NCI-H2227 treated with DMSO at 0.1 percent for 48 hours (cell line): ENCODE results near the gene PMEL.
A peak's percentile ranks its signal among the peaks of the same experiment; 100 is the strongest.
"Not testable (repeated sequence)": the region's sequence is repeated elsewhere in the genome, so short reads cannot be mapped to it uniquely, and the experiment has no call there.

Experiments
- DNase-seq: peaks from one replicate; lab custom pipeline; 2025; lab: John Stamatoyannopoulos, UW

PMEL gene

GRCh38 chr12:55965941-55966407, at the start of gene PMEL:
TSS of gene PMEL (minus strand) at chr12:55966042. CDS start at chr12:55966011, 31 bp downstream.
- no peak for DNase-seq

- DNase-seq, result no peak
Observed at GRCh38 chr12:56014205-56014604, 48.4 kb upstream of the PMEL start.

GRCh38 chr12:56013482-56013881, 47.6 kb upstream of the PMEL start:
- no peak for DNase-seq

GRCh38 chr12:56011509-56012090, 45.8 kb upstream of the PMEL start:
- DNase-seq, result no peak

- DNase-seq, result no peak
Observed at GRCh38 chr12:56010111-56010570, 44.3 kb upstream of the PMEL start.

- peak; percentile 39 for DNase-seq
Observed at GRCh38 chr12:56007564-56008559, 42.0 kb upstream of the PMEL start.

GRCh38 chr12:56004211-56004610, 38.4 kb upstream of the PMEL start:
- DNase-seq, result no peak

- DNase-seq, result not testable (repeated sequence)
Observed at GRCh38 chr12:56003376-56003775, 37.5 kb upstream of the PMEL start.

GRCh38 chr12:56001487-56002100, 35.8 kb upstream of the PMEL start:
- DNase-seq, result no peak

- not testable (repeated sequence) for DNase-seq
Observed at GRCh38 chr12:55999999-56000540, 34.2 kb upstream of the PMEL start.

GRCh38 chr12:55999522-55999921, 33.7 kb upstream of the PMEL start:
- DNase-seq, result not testable (repeated sequence)

GRCh38 chr12:55997535-55997859, 31.7 kb upstream of the PMEL start:
- DNase-seq, result no peak

- peak; percentile 92 for DNase-seq
Observed at GRCh38 chr12:55996715-55997534, 31.1 kb upstream of the PMEL start, which contains the start of gene SUOX. TSS of gene SUOX (plus strand) at chr12:55997276. CDS start at chr12:56002222, 4,946 bp downstream.

GRCh38 chr12:55996201-55996714, 30.4 kb upstream of the PMEL start:
- DNase-seq, result peak; percentile 57

GRCh38 chr12:55995366-55995765, 29.5 kb upstream of the PMEL start:
- DNase-seq, result no peak

GRCh38 chr12:55993230-55993853, 27.5 kb upstream of the PMEL start:
- no peak for DNase-seq

GRCh38 chr12:55991110-55991509, 25.3 kb upstream of the PMEL start:
- DNase-seq, result no peak

GRCh38 chr12:55985976-55986375, 20.1 kb upstream of the PMEL start:
- DNase-seq, result not testable (repeated sequence)

GRCh38 chr12:55985341-55985740, 19.5 kb upstream of the PMEL start:
- no peak for DNase-seq

- DNase-seq, result no peak
Observed at GRCh38 chr12:55984861-55985260, 19.0 kb upstream of the PMEL start.
